Colonic mucosa (tissue), 4 donors: ENCODE results near the gene TBL3. TPM values are rescaled to one million over a fixed set of nuclear protein-coding genes. Genes with fewer than 3 reads are reported as not detected.

Source experiments
- DNase-seq: peaks from one replicate; pipeline ENCODE4 v3.0.0-alpha.2; 2020
- H3K27ac ChIP-seq: fragments of 200-600 bp; one replicate; pipeline ENCODE4 v1.8.0; 2021
- H3K27me3 ChIP-seq: fragments of 200-600 bp; one replicate; pipeline ENCODE4 v1.8.0; 2021
- H3K36me3 ChIP-seq: fragments of 200-600 bp; one replicate; pipeline ENCODE4 v1.8.0; 2021
- H3K4me1 ChIP-seq: fragments of 200-600 bp; one replicate; pipeline ENCODE4 v1.8.0; 2021; ENCODE audit warnings: mild to moderate bottlenecking
- H3K4me3 ChIP-seq: fragments of 200-600 bp; one replicate; pipeline ENCODE4 v1.8.0; 2021
- H3K9ac ChIP-seq, 2 donors: one replicate each; pipeline ENCODE4 v1.7.0; 2013; ENCODE audit warnings: control low read depth in 2 of 2, low read depth in 2 of 2, low read length in 2 of 2
- H3K9me3 ChIP-seq: fragments of 200-600 bp; one replicate; pipeline ENCODE4 v1.8.0; 2021
- intact Hi-C: fragments of 100-400 bp; cut with DNase I; formaldehyde crosslinking; loops from one replicate; pipeline ENCODE4 v1.14.1; 2022
- total RNA-seq, 2 donors: library from RNA; stranded (reverse); fragmentation: NEBNext Ultra II Directional in 1 of 2; extraction: Animal tissue kit (Norgen Biotek cat#: 25700) in 1 of 2; gene quantifications; one replicate each; pipeline ENCODE4 v1.2.1, GENCODE V29; 2021
- TF ChIP-seq, protein P1 (sequence below): fragments of 200-600 bp; IDR thresholded peaks from one replicate; pipeline ENCODE4 v1.8.0; 2022; ENCODE audit warnings: antibody characterized with exemption, mild to moderate bottlenecking
- donor health status: healthy.
- donor health status: DM: no; HTN: no; CAD: no.
- donor health status: DM: no; HTN: no; CAD: no.

Gene TBL3
- total RNA-seq, 2 donors from 2014 or later, result 19.4 to 43.1 TPM

GRCh38 chr16:2006317-2006716 is 34.5 kb downstream of the TBL3 start:
- no peaks in the 10 kb centered on the region for H3K27me3 ChIP-seq
- H3K9me3 ChIP-seq, result no peaks in the 10 kb centered on the region
- TF ChIP-seq, protein P1, sequence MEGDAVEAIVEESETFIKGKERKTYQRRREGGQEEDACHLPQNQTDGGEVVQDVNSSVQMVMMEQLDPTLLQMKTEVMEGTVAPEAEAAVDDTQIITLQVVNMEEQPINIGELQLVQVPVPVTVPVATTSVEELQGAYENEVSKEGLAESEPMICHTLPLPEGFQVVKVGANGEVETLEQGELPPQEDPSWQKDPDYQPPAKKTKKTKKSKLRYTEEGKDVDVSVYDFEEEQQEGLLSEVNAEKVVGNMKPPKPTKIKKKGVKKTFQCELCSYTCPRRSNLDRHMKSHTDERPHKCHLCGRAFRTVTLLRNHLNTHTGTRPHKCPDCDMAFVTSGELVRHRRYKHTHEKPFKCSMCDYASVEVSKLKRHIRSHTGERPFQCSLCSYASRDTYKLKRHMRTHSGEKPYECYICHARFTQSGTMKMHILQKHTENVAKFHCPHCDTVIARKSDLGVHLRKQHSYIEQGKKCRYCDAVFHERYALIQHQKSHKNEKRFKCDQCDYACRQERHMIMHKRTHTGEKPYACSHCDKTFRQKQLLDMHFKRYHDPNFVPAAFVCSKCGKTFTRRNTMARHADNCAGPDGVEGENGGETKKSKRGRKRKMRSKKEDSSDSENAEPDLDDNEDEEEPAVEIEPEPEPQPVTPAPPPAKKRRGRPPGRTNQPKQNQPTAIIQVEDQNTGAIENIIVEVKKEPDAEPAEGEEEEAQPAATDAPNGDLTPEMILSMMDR, result no peak
- H3K27ac ChIP-seq, result no peak overlapping the region
- no peak overlapping the region for H3K4me3 ChIP-seq
- intact Hi-C loops, result no loop called here
- peaks cover 15% of the 10 kb centered on the region for H3K36me3 ChIP-seq
- H3K9ac ChIP-seq, result no peak overlapping the region
- no peak for DNase-seq
- H3K4me1 ChIP-seq, result peaks cover 31% of the 10 kb centered on the region

- H3K27me3 ChIP-seq, result no peaks in the 10 kb centered on the region
- H3K27ac ChIP-seq, result peak overlapping the region; percentile 72
- no peak for DNase-seq
- H3K9ac ChIP-seq, result peak overlapping the region in 1 of 2 donors; percentile 98
- H3K36me3 ChIP-seq, result peaks cover 6% of the 10 kb centered on the region
- intact Hi-C loops, result no loop called here
- H3K4me3 ChIP-seq, result no peak overlapping the region
- TF ChIP-seq, protein P1, result no peak
- no peaks in the 10 kb centered on the region for H3K9me3 ChIP-seq
- H3K4me1 ChIP-seq, result peaks cover 31% of the 10 kb centered on the region
Observed at GRCh38 chr16:2007081-2007836, 35.4 kb downstream of the TBL3 start.

- peak overlapping the region; percentile 98 for H3K9ac ChIP-seq
- TF ChIP-seq, protein P1, result no peak
- peak overlapping the region; percentile 95 for H3K4me3 ChIP-seq
- peak; percentile 71 for DNase-seq
- peaks cover 31% of the 10 kb centered on the region for H3K4me1 ChIP-seq
- no peaks in the 10 kb centered on the region for H3K9me3 ChIP-seq
- intact Hi-C loops, result no loop called here
- no peaks in the 10 kb centered on the region for H3K27me3 ChIP-seq
- peak overlapping the region; percentile 72 for H3K27ac ChIP-seq
- peaks cover 5% of the 10 kb centered on the region for H3K36me3 ChIP-seq
Observed at GRCh38 chr16:2008009-2008526, 36.2 kb downstream of the TBL3 start.

DNA sequence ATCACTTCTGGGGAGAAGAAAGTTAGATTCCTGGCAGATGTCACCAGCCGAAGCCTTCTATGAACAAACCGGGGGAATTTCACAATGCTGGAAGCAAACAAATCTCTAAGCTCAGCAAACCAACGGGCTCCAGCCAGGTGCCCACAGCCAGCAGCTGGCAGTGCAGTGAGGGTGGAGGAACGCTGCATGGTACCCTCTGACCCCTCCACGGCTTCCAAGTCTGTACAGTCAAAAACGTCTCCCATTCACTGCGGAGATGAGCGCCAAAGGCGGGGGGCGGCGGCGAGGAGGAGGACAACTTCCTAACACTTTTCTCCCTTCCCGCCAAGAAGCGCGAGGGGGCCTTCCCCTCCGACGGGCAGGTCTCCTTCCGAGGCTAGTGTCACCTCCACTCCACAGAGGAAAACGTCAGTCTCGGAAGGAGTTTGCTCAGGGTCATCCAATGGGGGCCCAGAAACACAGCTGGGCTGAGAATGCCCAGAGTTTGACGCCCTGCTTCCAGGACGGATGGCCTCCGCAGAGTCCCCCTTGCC is 36.8 kb downstream of the TBL3 start:
- H3K27me3 ChIP-seq, result no peaks in the 10 kb centered on the region
- DNase-seq, result peak; percentile 52
- H3K36me3 ChIP-seq, result no peaks in the 10 kb centered on the region
- intact Hi-C loops, result no loop called here
- H3K9ac ChIP-seq, result peak overlapping the region; percentile 98
- H3K9me3 ChIP-seq, result no peaks in the 10 kb centered on the region
- H3K27ac ChIP-seq, result peak overlapping the region; percentile 72
- peak overlapping the region; percentile 95 for H3K4me3 ChIP-seq
- peaks cover 31% of the 10 kb centered on the region for H3K4me1 ChIP-seq
- TF ChIP-seq, protein P1, result no peak

DNA sequence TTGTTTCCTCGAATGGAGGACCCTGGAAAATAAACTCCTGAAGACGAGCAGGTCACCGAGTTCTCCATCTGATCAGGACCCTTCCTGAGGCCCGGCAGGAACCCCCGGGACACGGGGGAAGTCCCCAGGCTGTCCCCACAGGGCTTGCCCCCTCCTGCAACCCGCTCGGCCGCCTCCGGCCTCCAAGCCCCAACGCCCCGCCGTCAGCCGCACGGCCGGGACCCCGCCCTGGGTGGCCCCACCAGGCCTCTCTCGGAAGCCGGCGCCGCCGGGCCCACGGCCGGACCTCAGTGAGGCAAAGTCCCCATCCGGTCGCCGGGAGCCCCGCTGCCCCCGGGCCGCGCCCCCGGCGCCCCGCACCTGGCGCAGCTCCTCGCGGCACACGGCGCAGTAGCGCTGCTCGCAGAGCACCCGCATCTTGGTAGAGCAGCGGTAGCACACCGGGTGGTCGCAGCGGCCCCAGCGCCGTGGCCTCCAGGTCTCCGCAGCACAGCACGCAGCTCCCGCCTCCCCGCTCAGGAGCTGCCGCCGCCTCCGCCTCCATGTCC is 37.4 kb downstream of the TBL3 start:
- peak overlapping the region; percentile 98 for H3K9ac ChIP-seq
- H3K4me1 ChIP-seq, result peaks cover 27% of the 10 kb centered on the region
- H3K27me3 ChIP-seq, result no peaks in the 10 kb centered on the region
- no peak for DNase-seq
- intact Hi-C loops, result no loop called here
- H3K27ac ChIP-seq, result peak overlapping the region; percentile 72
- H3K4me3 ChIP-seq, result peak overlapping the region; percentile 95
- no peaks in the 10 kb centered on the region for H3K36me3 ChIP-seq
- H3K9me3 ChIP-seq, result no peaks in the 10 kb centered on the region
- TF ChIP-seq, protein P1, result no peak
